Measurements from ENCODE around the gene DNAJB6.

The DNAJB6 gene

GRCh38 chr7:157368955-157369354 is 32.2 kb downstream of the DNAJB6 start:
- TF ChIP-seq CTCF (conservative IDR thresholded peaks at IDR 0.05; ENCODE audit: low read depth, low read length) = no peak
- DNase-seq (ENCODE audit: low read depth) = no peak
- H3K4me3 ChIP-seq (ENCODE audit: low read depth, low read length) = no peak overlapping the region

- H3K4me3 ChIP-seq (ENCODE audit: low read depth, low read length) = no peak overlapping the region
- TF ChIP-seq CTCF (conservative IDR thresholded peaks at IDR 0.05; ENCODE audit: low read depth, low read length) = no peak
- no peak for DNase-seq (ENCODE audit: low read depth)
Measured at GRCh38 chr7:157370742-157371141, 33.9 kb downstream of the DNAJB6 start.

GRCh38 chr7:157371296-157371695 is 34.5 kb downstream of the DNAJB6 start:
- DNase-seq (ENCODE audit: low read depth) = no peak
- TF ChIP-seq CTCF (conservative IDR thresholded peaks at IDR 0.05; ENCODE audit: low read depth, low read length) = no peak
- H3K4me3 ChIP-seq (ENCODE audit: low read depth, low read length) = no peak overlapping the region

GRCh38 chr7:157372300-157373232 is 35.8 kb downstream of the DNAJB6 start:
- no peak for DNase-seq (ENCODE audit: low read depth)
- no peak for TF ChIP-seq CTCF (conservative IDR thresholded peaks at IDR 0.05; ENCODE audit: low read depth, low read length)
- H3K4me3 ChIP-seq (ENCODE audit: low read depth, low read length) = no peak overlapping the region

- TF ChIP-seq CTCF (conservative IDR thresholded peaks at IDR 0.05; ENCODE audit: low read depth, low read length) = no peak
- no peak overlapping the region for H3K4me3 ChIP-seq (ENCODE audit: low read depth, low read length)
- DNase-seq (ENCODE audit: low read depth) = no peak
Measured at GRCh38 chr7:157373493-157373892, 36.7 kb downstream of the DNAJB6 start.

GRCh38 chr7:157375410-157375809 is 38.6 kb downstream of the DNAJB6 start:
- H3K4me3 ChIP-seq (ENCODE audit: low read depth, low read length) = no peak overlapping the region
- DNase-seq (ENCODE audit: low read depth) = no peak
- TF ChIP-seq CTCF (conservative IDR thresholded peaks at IDR 0.05; ENCODE audit: low read depth, low read length) = no peak

Data from choroid plexus epithelial cell (primary cell).